ENCODE results near the gene LRIT1.

LRIT1 gene

GRCh38 chr10:84191106-84191505 lies 50.2 kb downstream of the LRIT1 start:
- DNase-seq, result no peak

GRCh38 chr10:84190621-84191020 lies 50.7 kb downstream of the LRIT1 start:
- DNase-seq, result no peak

GRCh38 chr10:84188815-84189214 lies 52.5 kb downstream of the LRIT1 start:
- no peak for DNase-seq

- no peak for DNase-seq
Measured at GRCh38 chr10:84185526-84186175, 55.7 kb downstream of the LRIT1 start.

GRCh38 chr10:84184517-84184916 lies 56.8 kb downstream of the LRIT1 start:
- DNase-seq, result no peak

- no peak for DNase-seq
Measured at GRCh38 chr10:84181631-84182030, 59.7 kb downstream of the LRIT1 start.

All from AML-193 (cell line).